HepG2 (cell line): ENCODE results near the gene CTIF. TPM values are rescaled to one million over a fixed set of nuclear protein-coding genes. Genes with fewer than 3 reads are reported as not detected.

Source experiments
- CERS6 ChIP-seq: sonication (generic); formaldehyde crosslinking; IDR thresholded peaks from 2 replicates; pipeline ENCODE4 v1.5.0; 2020; ENCODE audit warnings: missing genetic modification reagents
- KLF13 ChIP-seq: sonication (generic); formaldehyde crosslinking; IDR thresholded peaks from 2 replicates; pipeline ENCODE4 v1.4.0; 2020; ENCODE audit warnings: mild to moderate bottlenecking, missing genetic modification reagents
- LCORL ChIP-seq, 2 experiments: fragments of 450-650 bp in 1 of 2; sonication (generic) in 1 of 2; formaldehyde crosslinking in 1 of 2; IDR thresholded peaks; 2 replicates each; pipeline versions ENCODE4 v1.5.0 to v1.6.1; 2017 to 2020; ENCODE audit warnings: antibody characterized with exemption in 1 of 2, missing genetic modification reagents in 1 of 2
- PHB2 ChIP-seq: fragments of 450-650 bp; IDR thresholded peaks from 2 replicates; pipeline ENCODE4 v1.6.1; 2018; ENCODE audit not compliant: partially characterized antibody
- PRDM10 ChIP-seq: sonication (generic); formaldehyde crosslinking; IDR thresholded peaks from 2 replicates; pipeline ENCODE4 v1.4.0; 2020; ENCODE audit warnings: low read depth, missing genetic modification reagents
- REL ChIP-seq: sonication (generic); formaldehyde crosslinking; conservative IDR thresholded peaks from 2 replicates; pipeline ENCODE4 v1.8.0; 2022; ENCODE audit warnings: mild to moderate bottlenecking, missing genetic modification reagents, moderate library complexity
- SATB2 ChIP-seq: sonication (generic); formaldehyde crosslinking; IDR thresholded peaks from 2 replicates; pipeline ENCODE4 v1.5.0; 2020; ENCODE audit warnings: missing genetic modification reagents
- SKIL ChIP-seq: sonication (generic); formaldehyde crosslinking; IDR thresholded peaks from 2 replicates; pipeline ENCODE4 v1.8.0; 2022; ENCODE audit warnings: missing genetic modification reagents, mild to moderate bottlenecking, moderate library complexity, borderline replicate concordance
- ZEB1 ChIP-seq: IDR thresholded peaks from 2 replicates; pipeline ENCODE4 v1.6.1; 2012; ENCODE audit warnings: mild to moderate bottlenecking, low read depth, inconsistent platforms; ENCODE audit not compliant: insufficient replicate concordance
- ZNF101 ChIP-seq: sonication (generic); formaldehyde crosslinking; IDR thresholded peaks from 2 replicates; pipeline ENCODE4 v1.4.0; 2020; ENCODE audit warnings: mild to moderate bottlenecking, low read depth, missing genetic modification reagents, borderline replicate concordance
- ZNF563 ChIP-seq: sonication (generic); formaldehyde crosslinking; IDR thresholded peaks from 2 replicates; pipeline ENCODE4 v1.8.0; 2022; ENCODE audit warnings: mild to moderate bottlenecking, moderate library complexity, missing genetic modification reagents
- ZNF574 ChIP-seq: sonication (generic); formaldehyde crosslinking; IDR thresholded peaks from 2 replicates; pipeline ENCODE4 v1.4.0; 2020; ENCODE audit warnings: missing genetic modification reagents
- ZNF577 ChIP-seq: sonication (generic); formaldehyde crosslinking; IDR thresholded peaks from 2 replicates; pipeline ENCODE4 v1.4.0; 2020; ENCODE audit warnings: mild to moderate bottlenecking, low read depth, missing genetic modification reagents, borderline replicate concordance
- ZNF780A ChIP-seq: sonication (generic); formaldehyde crosslinking; IDR thresholded peaks from 2 replicates; pipeline ENCODE4 v1.8.0; 2022; ENCODE audit warnings: mild to moderate bottlenecking, missing genetic modification reagents, moderate library complexity
- polyA plus RNA-seq, 8 experiments: library from polyadenylated mRNA; depleted of rRNA in 3 of 8; stranded (reverse) in 7 of 8; unstranded in 1 of 8; fragments of >200 nt; fragmentation: Illumina TruSeq in 4 of 8; extraction: Trizol in 4 of 8; gene quantifications; 2 replicates each; pipeline versions ENCODE4 v1.2.1 to v1.2.3, GENCODE V29; 2011 to 2016; ENCODE audit warnings: low read depth in 4 of 8, missing spikeins in 1 of 8, mixed read lengths in 1 of 8; ENCODE audit not compliant: insufficient read depth in 1 of 8
- total RNA-seq, 5 experiments: library from RNA; depleted of rRNA; stranded (reverse); fragments of >200 nt; fragmentation: Illumina TruSeq; extraction: Trizol; gene quantifications; 2 replicates each; pipeline ENCODE4 v1.2.3, GENCODE V29; 2016; ENCODE audit warnings: low read depth in 1 of 5
- TF ChIP-seq, protein P1 (sequence below): IDR thresholded peaks from 2 replicates; pipeline ENCODE4 v1.6.1; 2012; ENCODE audit warnings: inconsistent platforms
- TF ChIP-seq, protein P2 (sequence below): sonication (generic); formaldehyde crosslinking; conservative IDR thresholded peaks from 2 replicates; pipeline ENCODE4 v1.5.0; 2020; ENCODE audit warnings: missing genetic modification reagents

The CTIF gene
- total and polyA plus RNA-seq, 2 of the 13 experiments (the other 11 are each of a cell fraction or from before 2014, with no cell fraction given): 18.2 to 28.0 TPM

GRCh38 chr18:48902023-48902855, 363.4 kb downstream of the CTIF start (continued):
- TF ChIP-seq ZNF577: no peak
- no peak for TF ChIP-seq ZEB1
- TF ChIP-seq KLF13 (CRISPR knock-in tag): no peak
- peak; percentile 42; the same call in 1 of the 2 replicates for TF ChIP-seq ZNF780A
- TF ChIP-seq, protein P1, sequence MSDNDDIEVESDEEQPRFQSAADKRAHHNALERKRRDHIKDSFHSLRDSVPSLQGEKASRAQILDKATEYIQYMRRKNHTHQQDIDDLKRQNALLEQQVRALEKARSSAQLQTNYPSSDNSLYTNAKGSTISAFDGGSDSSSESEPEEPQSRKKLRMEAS: peak; percentile 65; the same call in 1 of the 2 replicates
- peak; percentile 75; the same call in 1 of the 2 replicates for TF ChIP-seq LCORL (IDR thresholded peaks at IDR 0.05)
- peak; percentile 98 for TF ChIP-seq LCORL (CRISPR knock-in tag; IDR thresholded peaks at IDR 0.05)
- TF ChIP-seq PRDM10: peak; percentile 74; the same call in 1 of the 2 replicates
- no peak for TF ChIP-seq ZNF101 (CRISPR knock-in tag)
- no peak for TF ChIP-seq PHB2
- TF ChIP-seq SKIL (CRISPR knock-in tag): peak; percentile 96
- TF ChIP-seq CERS6: no peak
- TF ChIP-seq ZNF563 (CRISPR knock-in tag): no peak
- TF ChIP-seq, protein P2, sequence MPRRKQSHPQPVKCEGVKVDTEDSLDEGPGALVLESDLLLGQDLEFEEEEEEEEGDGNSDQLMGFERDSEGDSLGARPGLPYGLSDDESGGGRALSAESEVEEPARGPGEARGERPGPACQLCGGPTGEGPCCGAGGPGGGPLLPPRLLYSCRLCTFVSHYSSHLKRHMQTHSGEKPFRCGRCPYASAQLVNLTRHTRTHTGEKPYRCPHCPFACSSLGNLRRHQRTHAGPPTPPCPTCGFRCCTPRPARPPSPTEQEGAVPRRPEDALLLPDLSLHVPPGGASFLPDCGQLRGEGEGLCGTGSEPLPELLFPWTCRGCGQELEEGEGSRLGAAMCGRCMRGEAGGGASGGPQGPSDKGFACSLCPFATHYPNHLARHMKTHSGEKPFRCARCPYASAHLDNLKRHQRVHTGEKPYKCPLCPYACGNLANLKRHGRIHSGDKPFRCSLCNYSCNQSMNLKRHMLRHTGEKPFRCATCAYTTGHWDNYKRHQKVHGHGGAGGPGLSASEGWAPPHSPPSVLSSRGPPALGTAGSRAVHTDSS (CRISPR knock-in tag): no peak
- no peak for TF ChIP-seq SATB2 (CRISPR knock-in tag)
- peak; percentile 67 for TF ChIP-seq ZNF574 (CRISPR knock-in tag)
- no peak for TF ChIP-seq REL
